HL-60 (cell line): Measurements from ENCODE around the gene LRP5.
"Not testable (repeated sequence)": the region's sequence is repeated elsewhere in the genome, so short reads cannot be mapped to it uniquely, and the experiment has no call there.

Experiments used
- DNase-seq, 2 experiments: peaks; one replicate each; pipeline ENCODE4 v3.0.0-alpha.2; 2010 to 2020; ENCODE audit warnings: low read depth in 1 of 2, low spot score in 1 of 2
- H3K27ac ChIP-seq: fragments of 250-450 bp; sonication (Bioruptor Pico); replicated peaks from 2 replicates; pipeline ENCODE4 v1.5.1; 2020; ENCODE audit warnings: mild to moderate bottlenecking, moderate library complexity
- H3K27me3 ChIP-seq: fragments of 250-450 bp; sonication (Bioruptor Pico); 2 replicates; pipeline ENCODE4 v1.5.1; 2021; ENCODE audit warnings: mild to moderate bottlenecking, moderate library complexity; ENCODE audit not compliant: insufficient read depth, poor library complexity, severe bottlenecking
- H3K4me3 ChIP-seq: replicated peaks from 2 replicates; pipeline ENCODE4 v1.5.1; 2011; ENCODE audit warnings: mild to moderate bottlenecking, control low read depth, low read length; ENCODE audit not compliant: insufficient read depth
- GABPA ChIP-seq: IDR thresholded peaks from 2 replicates; pipeline ENCODE4 v1.6.1; 2012; ENCODE audit warnings: low read depth
- POLR2AphosphoS5 ChIP-seq: IDR thresholded peaks from 2 replicates; pipeline ENCODE4 v1.6.1; 2012; ENCODE audit warnings: low read depth
- REST ChIP-seq: IDR thresholded peaks from 2 replicates; pipeline ENCODE4 v1.6.1; 2012; ENCODE audit warnings: low read depth; ENCODE audit not compliant: insufficient replicate concordance
- SPI1 ChIP-seq: IDR thresholded peaks from 2 replicates; pipeline ENCODE4 v1.6.1; 2012; ENCODE audit warnings: low read depth, mild to moderate bottlenecking, borderline replicate concordance
- TF ChIP-seq, protein P1 (sequence below): IDR thresholded peaks from one replicate; pipeline ENCODE4 v1.5.1; 2011; ENCODE audit warnings: low read length, control low read depth, inconsistent platforms; ENCODE audit not compliant: insufficient read depth

LRP5 gene

GRCh38 chr11:68298659-68299516, 13.5 kb upstream of the LRP5 start:
- Histone ChIP-seq H3K27ac (no peak overlapping the region), H3K4me3 (no peak overlapping the region), H3K27me3 (no peaks in the 10 kb centered on the region)
- DNase-seq = no peak
- TF ChIP-seq GABPA = no peak
- TF ChIP-seq, protein P1, sequence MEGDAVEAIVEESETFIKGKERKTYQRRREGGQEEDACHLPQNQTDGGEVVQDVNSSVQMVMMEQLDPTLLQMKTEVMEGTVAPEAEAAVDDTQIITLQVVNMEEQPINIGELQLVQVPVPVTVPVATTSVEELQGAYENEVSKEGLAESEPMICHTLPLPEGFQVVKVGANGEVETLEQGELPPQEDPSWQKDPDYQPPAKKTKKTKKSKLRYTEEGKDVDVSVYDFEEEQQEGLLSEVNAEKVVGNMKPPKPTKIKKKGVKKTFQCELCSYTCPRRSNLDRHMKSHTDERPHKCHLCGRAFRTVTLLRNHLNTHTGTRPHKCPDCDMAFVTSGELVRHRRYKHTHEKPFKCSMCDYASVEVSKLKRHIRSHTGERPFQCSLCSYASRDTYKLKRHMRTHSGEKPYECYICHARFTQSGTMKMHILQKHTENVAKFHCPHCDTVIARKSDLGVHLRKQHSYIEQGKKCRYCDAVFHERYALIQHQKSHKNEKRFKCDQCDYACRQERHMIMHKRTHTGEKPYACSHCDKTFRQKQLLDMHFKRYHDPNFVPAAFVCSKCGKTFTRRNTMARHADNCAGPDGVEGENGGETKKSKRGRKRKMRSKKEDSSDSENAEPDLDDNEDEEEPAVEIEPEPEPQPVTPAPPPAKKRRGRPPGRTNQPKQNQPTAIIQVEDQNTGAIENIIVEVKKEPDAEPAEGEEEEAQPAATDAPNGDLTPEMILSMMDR = no peak
- TF ChIP-seq REST = no peak
- no peak for TF ChIP-seq SPI1
- no peak for TF ChIP-seq POLR2AphosphoS5

DNA sequence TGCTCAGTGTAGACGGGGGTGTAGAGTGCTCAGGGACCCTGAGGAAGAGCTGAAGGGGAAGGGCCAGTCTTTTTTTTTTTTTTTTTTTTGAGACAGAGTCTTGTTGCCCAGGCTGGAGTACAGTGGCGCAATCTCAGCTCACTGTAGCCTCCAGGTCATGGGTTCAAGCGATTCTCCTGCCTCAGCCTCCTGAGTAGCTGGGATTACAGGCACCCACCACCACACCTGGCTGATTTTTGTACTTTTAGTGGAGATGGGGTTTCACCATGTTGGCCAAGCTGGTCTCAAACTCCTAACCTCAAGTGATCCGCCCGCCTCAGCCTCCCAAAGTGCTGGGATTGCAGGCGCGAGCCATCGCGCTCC, 12.9 kb upstream of the LRP5 start:
- not testable (repeated sequence) for DNase-seq, H3K27ac ChIP-seq, H3K4me3 ChIP-seq, H3K27me3 ChIP-seq

DNA sequence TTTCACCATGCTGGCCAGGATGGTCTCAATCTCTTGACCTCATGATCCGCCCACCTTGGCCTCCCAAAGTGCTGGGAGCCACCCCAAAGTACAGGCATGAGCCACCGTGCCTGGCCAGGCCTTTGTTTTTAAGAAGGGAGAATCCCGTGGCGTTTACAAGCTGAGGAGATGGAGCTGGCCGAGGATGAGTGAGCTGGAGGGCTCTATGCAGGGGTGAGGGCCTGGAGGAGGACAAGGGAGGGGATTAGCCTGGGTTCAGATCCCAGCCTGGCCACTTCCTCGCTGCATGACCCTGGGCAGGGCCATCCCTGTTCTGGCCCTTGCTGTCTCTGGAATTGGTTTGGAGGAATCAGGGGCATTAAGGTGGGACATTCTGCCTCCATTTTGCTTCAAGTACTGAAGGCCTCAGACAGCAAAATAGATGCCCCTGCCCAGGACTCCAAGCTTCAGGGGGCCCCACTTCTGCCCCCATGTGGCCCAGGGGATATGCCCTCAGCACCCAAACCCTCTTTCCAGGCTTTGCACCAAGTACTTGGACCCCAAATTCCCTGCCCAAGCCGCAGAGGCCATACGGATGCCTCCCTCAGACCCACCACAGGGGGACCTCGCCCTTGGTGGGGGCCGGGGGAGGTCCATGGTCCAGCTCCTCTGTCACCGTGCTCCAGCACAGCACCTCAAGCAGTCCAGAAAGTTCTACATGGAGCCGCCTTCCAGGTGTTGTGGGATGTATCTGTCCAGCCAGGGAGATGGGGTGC, 12.1 kb upstream of the LRP5 start:
- Histone ChIP-seq H3K27me3 (no peaks in the 10 kb centered on the region), H3K4me3 (no peak overlapping the region), H3K27ac (no peak overlapping the region)
- TF ChIP-seq SPI1 (no peak), REST (no peak), GABPA (no peak), POLR2AphosphoS5 (no peak)
- TF ChIP-seq, protein P1 = no peak
- DNase-seq = no peak

DNA sequence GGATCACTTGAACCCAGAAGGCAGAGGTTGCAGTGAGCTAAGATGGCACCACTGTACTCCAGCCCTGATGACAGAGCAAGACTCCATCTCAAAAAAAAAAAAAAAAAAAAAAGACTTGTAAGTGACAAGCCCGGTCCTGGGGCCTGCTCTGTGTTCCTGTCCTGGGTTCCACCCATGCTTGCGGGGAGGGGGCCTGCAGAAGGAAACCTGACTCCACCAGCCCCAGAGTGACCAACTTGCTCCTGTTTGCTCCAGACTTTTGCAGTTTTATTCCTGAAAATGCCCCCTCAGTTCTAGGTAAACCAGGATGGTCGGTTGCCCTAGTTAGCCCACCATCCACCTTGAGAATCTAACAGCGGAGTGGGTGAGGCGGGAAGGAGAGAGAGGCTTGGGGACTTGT, 10.1 kb upstream of the LRP5 start:
- H3K27ac ChIP-seq = no peak overlapping the region
- H3K4me3 ChIP-seq = no peak overlapping the region
- H3K27me3 ChIP-seq = no peaks in the 10 kb centered on the region
- no peak for DNase-seq
- TF ChIP-seq, protein P1 = no peak
- TF ChIP-seq SPI1 (no peak), GABPA (no peak), REST (no peak), POLR2AphosphoS5 (no peak)
